ENCODE measurements around the gene GSTA3.
"Not testable (repeated sequence)": the region's sequence is repeated elsewhere in the genome, so short reads cannot be mapped to it uniquely, and the experiment has no call there.

Gene GSTA3

DNA sequence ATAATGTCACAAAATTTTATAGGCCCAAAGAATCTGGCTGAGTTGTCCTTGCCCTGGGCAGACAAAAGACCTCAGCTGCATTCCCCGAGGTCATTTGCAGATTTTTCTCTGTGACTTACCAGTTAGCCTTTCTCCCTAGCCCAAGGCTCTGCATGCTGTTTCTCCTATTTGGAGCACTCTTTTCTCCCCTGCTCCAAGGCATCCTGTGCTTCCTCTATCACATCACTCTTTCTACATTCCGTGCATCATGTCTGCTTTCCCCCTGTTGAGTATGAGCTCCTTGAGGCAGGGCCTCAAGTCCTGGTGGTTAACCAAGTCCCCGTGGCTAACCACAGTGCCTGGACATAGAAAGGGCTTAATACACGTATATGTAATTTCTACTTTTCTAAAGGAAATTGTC, 593 bp upstream of the GSTA3 start:
- DNase-seq: no peak

DNA sequence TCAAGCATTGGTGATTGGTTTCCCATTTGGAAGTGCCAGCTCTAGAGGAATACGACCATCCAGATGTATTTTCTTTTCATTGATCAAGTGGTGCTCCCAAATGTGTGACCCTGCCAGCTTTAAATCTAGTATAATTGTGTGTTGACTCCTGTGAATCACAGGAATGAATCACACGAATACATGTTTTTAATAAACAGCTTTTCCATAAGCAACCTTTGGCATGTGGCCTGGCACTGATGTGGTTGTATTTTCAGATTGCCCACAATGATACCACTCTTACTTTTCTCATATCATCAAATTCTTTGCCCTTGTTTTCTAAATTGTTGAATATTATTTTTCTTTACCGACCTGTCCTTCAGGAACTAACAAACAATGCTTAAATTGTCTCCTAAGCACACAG, 367 bp downstream of the GSTA3 start:
- no peak for DNase-seq

DNA sequence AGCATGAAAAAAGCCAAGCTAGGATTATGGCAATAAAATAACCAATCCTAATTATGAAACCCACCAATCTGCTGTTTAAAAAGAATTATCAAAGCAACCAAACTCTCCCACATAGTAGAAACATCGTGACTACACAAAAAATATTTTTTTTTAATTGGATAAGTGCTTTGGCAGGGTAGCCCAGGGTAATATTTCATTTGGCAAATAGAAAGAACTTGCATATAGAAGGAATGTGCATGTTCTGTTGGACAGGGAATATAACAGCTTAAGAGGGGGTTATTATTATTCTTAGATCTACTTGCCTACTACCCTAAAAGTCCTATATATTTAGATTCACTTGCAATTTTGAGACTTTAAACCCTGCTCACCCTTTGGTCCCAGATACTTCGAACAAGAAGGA, 972 bp downstream of the GSTA3 start:
- DNase-seq: no peak

DNA sequence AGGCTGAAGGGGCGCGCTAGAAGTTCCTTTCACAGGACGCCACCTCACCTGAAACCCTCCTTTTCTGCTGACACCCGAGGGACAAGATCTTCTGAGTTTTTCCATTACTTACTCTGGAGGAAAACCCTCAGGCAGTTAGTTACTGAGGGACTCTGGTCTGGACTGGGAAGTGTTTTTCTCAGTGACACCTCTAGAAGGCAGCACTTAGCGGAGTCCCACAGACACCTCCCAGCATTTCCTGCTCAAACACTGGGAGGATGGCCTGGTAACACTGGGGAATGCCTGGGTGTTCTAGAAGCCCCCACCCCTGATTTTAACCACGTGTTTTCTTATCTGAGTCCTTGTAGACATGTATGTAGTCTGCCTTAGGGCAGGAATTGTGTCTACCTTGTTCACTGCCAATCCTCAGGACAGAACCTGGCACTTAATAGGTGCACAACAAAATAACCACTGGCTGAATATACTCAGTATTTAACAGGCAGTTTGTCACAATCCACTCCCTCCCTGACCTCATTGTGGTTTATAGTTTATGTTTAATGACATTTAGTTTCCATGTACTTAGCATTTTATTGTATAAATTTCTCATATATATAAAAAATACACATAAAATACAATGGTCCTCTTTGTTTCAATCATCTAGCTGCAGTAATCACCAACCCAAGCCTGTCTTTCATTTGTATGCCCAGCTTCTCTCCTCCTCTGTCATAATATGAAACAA, 4.8 kb downstream of the GSTA3 start:
- DNase-seq: peak in 1 of 2 donors; percentile 26

DNA sequence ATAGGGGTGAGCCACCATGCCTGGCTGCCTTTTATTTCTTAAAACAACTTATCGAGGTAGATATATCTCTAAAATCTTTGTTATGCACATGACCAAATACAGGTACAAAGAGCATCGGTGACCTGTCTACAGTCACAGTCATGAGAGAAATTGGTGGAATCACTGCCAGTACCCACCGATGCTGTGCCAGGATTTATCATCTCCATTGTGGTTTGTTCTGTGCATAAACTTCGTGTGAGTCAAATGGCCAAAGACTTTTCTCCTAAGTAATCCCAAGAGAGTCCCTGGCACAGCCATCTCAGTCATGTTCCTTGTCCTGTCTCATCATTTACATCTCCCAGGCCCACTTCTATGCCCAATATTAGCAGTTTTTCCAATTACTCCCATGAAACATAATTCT, 9.0 kb downstream of the GSTA3 start:
- no peak for DNase-seq

DNA sequence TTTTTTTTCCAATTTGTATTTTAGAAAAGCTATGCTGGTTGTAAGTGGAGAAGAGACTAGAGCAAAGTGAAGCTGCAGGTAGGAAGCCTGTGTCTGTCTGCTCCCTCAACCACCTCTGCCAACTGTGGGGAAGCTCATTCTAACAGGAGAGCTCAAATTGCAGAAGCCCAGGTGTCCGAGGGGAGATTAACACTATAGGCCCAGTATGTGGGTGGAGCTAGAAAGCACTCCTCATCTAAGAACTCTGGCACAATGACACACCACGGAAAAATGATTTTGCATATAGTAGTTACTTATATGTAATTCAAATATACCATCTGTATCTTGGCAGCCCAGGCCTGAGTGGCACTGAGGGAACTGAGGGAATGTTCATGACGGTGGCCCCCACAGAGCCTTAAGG, 13.7 kb downstream of the GSTA3 start:
- not testable (repeated sequence) for DNase-seq

DNA sequence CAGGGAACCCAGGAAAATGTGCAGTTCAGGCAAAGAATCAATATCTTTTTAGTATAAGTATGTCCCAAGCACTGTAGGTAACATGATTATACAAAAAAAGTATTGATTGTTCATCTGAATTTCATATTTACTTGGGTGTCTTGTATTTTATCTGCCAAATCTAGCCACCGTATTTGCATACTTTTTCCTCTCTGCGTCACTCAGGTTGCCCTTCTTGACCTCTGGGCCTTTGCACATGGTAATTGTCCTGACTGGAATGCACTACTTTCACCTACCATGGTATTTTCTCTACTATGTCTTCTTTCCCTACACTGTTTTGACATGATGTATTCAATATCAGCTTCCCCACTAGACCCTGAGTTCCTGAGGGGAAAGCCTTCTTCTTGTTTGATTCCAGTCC, 15.2 kb downstream of the GSTA3 start:
- DNase-seq: no peak

DNA sequence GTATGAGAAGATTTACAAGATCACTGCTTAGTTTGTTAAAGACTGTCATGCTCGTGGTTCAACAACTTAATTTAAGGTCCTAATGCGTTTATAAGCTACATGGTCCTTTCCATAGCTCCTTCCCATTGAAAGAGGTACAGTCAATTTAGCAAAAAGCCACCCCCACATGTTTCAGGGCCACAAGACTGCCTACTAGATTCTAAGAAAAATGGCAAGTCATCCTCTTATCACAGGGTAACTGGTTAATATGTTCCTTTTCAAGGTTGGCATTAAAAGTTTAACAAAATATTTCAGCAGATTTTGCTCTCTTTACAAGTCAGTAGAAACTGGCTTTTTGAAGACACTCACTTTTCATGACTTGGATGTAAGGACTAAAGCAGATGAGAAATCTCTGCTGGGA, 15.7 kb downstream of the GSTA3 start:
- no peak for DNase-seq

DNA sequence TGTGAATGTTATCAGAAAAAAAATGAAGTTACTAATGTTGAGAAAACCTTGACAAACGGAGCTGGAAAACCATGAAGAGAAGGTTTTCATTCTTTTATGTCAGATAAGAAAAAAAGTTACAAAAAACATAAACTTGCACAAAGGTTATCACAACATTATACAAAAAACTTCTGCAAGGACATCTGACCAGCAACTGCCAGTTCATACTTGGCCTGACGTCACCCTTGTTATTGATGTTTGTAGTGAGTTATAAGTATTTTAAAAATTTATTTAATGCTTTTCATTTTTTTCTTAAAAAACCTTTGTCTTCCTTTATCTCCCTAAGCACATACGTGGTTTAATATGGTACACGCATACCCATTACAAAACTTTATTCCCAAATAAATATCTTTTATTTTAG, 16.3 kb downstream of the GSTA3 start:
- DNase-seq: no peak

DNA sequence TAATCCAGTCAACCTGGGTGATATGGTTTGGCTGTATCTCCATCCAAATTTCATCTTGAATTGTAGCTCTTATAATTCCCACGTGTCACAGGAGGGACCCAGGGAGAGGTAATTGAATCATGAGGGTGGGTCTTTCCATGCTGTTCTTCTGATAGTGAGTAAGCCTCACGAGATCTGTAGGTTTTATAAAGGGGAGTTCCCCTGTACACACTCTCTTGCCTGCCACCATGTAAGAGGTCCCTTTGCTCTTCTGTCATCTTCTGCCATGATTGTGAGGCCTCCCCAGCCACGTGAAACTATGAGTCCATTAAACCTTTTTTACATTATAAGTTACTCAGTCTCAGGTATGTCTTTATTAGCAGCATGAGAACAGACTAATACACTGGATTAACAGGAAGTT, 19.5 kb downstream of the GSTA3 start:
- no peak for DNase-seq

DNA sequence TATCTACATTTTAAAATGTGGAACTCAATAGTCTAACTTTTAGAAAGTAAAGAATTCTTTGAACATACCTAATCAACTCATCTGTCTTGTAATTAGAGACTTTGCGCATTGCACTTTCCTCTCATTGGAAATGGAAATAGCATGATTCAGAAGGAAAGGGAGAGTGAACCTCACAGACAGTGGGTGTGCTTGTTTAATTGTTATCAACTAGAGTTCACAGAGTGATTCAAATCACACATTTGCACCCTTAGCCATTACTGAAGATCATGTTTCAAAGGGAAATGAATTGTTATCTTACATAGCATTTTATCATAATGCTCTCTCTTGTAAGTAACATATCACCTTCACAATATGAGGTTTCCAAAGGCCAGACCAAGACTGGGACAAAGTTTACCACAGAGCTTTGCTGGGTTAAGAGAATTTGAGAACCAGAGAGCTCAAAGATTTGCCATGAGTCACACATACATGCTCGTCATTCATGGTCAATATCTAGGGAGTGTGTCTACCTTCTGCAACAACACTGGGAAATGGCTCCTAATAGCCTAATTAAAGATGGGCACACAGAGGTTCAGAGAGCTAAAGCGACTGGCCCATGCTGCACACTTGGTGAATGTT, 21.5 kb downstream of the GSTA3 start:
- no peak for DNase-seq

DNA sequence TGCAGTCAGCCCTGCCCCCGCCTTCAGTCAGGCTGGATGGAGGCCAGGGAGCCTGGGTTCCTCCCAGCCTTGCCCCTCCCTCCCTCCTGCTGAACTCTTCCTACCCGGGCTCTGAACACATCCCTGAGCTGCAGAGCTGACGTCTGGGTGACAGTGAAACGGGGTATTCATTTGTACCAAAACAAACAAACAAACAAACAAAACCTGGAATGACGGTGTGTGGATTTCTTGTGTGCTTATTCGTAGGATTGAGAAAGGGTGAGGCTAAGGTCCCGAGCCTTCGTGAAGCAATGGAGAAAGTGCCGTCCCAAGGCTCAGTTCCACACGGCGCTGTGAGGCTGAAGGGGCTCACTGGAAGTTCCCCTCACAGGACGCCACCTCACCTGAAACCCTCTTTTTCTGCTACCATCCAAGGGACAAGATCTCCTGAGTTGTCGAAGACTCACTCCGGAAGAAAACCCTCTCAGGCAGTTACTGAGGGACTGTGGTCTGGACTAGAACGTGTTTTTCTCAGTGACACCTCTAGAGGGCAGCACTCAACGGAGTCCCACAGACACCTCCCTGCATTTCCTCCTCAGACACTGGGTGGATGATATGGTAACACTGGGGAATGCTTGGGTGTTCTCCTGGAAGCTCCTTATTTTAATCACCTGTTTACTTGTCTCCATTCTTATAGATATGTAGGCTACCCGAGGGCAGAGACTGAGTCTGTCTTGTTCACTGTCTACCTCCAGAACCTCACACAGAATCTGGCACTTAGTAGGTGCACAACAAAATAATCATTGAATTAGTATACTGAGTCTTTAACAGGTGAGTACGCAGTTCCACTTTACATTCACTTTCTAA, 27.3 kb downstream of the GSTA3 start:
- DNase-seq: peak; percentile 71 to 79

DNA sequence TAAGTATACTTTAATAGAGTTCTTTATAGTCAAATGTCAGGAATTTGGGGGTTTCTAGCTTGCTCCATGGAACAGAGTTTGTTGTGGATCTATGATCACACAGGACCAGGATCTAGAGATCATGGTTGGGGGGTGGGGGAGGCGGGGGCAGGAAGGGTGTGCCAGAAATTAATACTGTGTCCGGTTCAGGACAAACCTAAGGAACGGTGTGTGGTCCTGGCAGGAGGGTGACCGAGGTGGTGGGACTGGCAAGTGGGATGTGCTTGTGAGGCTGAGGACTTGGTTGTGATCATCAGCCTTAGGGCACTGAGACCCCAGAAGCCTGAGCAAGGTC, 27.9 kb downstream of the GSTA3 start:
- no peak for DNase-seq

DNA sequence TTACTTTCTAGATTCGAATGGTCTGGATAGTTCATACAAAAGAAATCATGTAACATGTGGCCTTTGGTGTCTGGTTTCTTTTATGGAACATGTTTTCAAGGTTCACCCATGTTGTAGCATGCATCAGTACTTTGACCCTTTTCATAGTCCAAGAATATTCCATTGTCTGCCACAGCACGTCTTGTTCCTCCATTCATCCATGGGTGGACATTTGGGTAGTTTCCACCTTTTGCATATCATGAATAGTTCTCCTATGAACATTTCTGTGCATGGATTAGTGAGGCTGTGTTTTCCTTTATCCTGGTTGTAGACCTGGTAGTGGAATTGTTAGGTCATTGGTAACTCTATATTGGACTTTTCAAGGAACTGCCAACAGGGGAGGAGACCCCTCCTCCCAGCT, 31.7 kb downstream of the GSTA3 start:
- DNase-seq: no peak

DNA sequence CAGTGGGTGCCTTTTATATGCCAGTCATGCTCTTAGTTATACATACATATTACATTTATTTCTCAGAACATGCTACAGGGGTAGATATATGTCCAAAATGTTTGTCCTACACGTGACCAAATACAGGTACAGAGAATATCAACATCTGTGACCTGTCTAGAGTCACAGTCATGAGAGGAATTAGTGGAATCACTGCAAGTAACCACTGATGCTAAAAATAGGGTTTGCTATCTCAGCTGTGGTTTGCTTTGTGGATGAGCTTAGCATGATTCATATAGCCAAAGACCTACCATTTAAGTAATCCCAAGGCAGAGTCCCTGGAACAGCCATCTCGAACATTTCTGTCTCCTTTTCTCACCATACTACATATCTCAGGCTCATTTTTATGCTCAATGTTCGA, 32.3 kb downstream of the GSTA3 start:
- DNase-seq: no peak

DNA sequence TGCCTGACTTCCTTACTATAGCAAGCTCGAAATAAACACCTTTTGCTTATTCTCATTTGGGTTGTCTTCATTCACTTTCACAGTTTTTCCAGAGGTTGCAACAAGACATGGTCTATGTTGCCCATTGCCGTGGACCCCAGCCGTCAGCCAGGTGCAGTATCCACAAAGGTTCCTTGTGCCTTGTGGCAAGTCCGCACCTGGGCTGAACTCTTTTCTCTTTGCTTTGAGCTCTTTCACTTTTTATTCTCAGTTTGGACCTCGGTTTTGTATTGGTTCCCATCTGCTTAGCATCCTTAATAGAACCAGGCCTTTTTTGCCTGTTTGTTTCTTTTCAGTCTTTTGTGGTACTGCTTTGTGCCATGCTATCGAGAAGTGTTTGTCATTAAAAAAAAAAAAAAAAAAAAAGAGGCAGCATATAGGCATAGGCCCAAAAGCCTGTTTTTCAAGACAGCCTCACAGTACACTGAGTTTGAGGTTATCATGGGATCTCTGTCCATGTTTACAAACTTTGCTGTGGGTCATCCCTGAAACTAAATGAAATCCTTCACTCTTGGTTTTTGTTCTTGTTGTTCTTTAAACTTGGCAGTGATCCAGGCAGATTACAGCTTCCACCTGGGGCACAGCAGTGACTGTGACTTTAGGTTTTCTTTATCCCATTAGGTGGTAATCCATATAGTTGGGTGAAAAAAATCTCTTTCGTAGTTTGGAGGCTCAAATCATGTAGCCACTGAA, 33.3 kb downstream of the GSTA3 start:
- DNase-seq: no peak

DNA sequence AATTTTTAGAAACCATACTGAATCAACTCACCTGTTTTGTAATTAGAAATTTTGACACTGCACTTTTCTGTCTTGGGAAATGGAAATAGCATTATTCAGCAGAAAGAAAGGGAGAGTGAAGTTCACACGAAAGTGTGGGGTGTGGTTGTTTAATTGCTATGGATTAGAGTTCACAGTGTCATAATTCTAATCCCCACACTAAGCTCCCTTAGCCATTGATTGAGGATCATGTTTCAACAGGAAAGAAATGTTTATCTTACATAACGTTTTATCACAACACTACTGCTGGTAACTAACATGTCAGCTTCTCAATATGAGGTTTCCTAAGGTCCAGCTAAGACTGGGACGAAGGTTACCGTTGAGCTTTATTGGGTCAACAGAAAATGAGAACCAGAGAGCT, 37.5 kb downstream of the GSTA3 start:
- DNase-seq: no peak

DNA sequence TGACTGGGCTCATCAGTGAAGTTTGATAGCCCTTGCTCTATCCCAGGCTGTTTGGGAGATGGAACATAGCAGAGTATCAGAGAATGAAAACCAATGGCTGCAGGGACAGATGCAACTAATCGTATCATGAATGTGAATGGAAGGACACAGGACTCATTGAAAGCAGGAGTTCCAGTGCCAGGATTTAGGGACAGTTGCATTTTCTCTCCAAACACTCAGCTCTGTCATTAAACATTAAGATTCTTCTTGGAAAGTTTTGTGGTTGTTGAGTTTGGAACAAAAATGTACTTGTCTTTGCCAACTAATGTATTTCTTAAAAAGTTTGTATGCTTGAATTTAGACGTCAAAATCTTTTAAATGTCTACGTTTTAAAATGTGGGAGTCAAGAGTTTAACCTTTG, 37.9 kb downstream of the GSTA3 start:
- no peak for DNase-seq

DNA sequence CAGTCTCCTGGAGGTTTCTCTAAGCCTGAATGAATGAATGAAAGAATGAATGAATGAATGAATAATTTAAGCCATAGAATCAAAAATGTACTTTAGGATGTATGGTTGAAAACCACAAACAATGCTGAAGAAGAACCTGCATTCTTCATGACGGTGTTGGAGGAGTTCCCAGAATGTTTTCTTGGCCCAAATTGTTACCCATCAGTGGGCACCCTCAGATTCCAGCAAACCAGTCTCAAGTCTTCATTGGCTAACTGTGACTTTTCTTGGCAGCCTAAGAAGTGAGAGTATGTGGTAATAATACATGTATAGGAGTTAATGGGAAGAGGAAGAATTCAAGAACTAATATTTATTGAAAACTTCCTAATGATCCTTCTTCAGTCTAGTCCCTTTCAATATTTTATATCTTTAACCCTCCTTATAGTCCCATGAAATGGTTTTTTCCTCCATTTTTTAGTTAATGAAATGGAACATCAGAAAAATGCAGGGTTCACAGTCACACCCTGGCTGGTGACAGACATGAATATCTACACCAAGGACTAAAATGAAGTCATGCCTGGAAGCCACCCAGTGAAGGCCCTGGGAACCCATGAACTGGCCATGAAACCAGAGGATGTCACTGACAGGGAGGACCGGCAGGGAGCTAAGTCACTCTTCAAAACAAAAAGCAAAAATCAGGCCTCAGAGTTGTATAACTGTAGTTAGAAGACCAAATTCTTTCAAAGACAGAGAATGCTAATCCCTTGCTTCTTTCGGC, 39.0 kb downstream of the GSTA3 start:
- not testable (repeated sequence) for DNase-seq

DNA sequence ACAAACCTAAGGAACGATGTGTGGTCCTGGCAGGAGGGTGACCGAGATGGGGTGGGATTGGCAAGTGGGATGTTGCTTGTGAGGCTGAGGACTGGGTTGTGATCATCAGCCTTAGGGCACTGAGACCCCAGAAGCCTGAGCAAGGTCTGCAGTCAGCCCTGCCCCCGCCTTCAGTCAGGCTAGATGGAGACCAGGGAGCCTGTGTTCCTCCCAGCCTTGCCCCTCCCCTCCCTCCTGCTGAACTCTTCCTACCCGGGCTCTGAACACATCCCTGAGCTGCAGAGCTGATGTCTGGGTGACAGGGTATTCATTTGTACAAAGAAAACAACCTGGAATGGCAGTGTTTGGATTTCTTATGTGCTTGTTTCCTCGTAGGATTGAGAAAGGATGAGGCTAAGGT, 40.6 kb downstream of the GSTA3 start:
- DNase-seq: not testable (repeated sequence)

DNA sequence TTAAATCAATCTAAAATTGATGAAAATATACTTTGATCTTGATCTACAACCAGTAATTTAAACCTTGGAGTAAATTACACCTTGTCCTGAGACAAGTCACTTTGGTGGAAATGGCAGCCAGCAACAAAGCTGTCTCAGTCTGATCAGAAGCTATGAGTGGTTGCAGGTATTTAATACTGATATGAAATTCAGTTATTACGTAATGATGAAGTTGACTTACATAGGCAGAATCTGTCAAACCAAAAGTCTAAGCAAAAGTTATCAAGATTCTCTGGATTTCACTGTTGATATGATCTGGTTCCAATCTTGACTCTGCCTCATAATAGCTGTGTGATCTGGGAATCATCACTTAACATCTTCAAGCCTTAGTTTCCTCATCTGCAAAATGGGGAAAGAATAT, 41.3 kb downstream of the GSTA3 start:
- DNase-seq: no peak

DNA sequence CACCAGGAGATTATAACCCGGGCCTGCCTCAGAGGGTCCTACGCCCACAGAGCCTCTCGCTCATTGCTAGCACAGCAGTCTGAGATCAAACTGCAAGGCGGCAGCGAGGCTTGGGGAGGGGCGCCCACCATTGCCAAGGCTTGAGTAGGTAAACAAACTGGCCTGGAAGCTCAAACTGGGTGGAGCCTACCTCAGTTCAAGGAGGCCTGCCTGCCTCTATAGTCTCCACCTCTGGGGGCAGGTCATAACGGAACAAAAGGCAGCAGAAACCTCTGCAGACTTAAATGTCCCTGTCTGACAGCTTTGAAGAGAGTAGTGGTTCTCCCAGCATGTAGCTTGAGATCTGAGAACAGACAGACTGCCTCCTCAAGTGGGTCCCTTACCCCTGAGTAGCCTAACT, 48.3 kb downstream of the GSTA3 start:
- DNase-seq: not testable (repeated sequence)

DNA sequence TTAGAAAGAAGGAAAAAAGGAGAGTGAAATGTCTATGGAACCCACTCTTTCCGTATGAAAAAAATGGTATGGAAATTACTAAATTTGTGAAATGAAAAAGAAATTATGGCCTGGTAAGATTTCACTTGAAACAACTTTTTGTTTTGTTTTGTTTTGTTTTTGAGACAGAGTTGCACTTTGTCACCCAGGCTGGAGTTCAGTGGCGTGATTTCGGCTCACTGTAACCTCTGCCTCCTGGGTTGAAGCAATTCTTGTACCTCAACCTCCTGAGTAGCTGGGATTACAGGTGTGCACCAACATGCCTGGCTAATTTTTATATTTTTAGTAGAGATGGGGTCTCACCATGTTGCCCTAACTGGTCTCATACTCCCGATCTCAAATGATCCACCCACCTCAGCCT, 51.1 kb downstream of the GSTA3 start:
- no peak for DNase-seq

Measured in CD4-positive, alpha-beta T cell treated with Interleukin-4 for 1 hour (primary cell).